CD4-positive, alpha-beta T cell treated with Interleukin-6 at 100 ng/mL for 8 hours (primary cell): ENCODE measurements around the gene SPSB1.

Experiments
- DNase-seq: peaks from one replicate; pipeline ENCODE4 v3.0.0-alpha.2; 2020; ENCODE audit warnings: mixed read lengths, low spot score

SPSB1 gene

DNA sequence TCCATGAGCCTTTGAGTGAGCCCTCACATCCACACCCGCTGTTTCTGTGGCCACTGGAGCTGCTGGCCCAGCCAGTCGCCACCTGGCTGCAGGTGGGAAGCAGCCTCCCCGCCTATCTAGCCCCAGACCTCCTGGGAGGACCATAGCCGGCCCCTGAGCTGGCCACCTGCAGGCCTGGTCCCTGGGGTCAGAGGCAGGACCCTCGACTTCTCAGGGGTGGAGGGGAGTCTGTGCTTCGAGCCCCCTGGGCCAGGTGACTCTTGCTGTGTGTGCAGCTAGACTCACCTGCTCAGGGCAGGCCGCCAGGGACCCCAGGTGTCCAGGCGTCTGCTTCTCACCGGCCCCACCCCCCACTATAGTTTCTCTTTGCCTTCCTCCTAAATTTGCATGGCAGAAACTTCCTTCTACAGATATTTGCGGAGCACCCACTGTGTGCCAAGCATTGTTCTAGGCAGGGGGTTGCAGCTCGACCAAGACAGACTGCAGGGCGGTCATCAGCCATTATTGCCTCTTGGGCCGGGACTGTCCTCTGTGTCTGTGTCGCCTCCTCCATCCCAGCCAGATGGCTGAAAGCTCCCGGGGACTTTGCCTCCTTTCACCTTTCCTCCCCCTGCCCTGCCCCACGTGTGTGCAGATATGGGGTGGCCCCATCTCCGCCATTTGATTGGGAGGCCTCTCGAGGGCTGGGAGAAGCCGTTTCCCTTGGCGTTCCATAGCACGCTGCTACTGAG lies 27.3 kb downstream of the SPSB1 start:
- DNase-seq: no peak

DNA sequence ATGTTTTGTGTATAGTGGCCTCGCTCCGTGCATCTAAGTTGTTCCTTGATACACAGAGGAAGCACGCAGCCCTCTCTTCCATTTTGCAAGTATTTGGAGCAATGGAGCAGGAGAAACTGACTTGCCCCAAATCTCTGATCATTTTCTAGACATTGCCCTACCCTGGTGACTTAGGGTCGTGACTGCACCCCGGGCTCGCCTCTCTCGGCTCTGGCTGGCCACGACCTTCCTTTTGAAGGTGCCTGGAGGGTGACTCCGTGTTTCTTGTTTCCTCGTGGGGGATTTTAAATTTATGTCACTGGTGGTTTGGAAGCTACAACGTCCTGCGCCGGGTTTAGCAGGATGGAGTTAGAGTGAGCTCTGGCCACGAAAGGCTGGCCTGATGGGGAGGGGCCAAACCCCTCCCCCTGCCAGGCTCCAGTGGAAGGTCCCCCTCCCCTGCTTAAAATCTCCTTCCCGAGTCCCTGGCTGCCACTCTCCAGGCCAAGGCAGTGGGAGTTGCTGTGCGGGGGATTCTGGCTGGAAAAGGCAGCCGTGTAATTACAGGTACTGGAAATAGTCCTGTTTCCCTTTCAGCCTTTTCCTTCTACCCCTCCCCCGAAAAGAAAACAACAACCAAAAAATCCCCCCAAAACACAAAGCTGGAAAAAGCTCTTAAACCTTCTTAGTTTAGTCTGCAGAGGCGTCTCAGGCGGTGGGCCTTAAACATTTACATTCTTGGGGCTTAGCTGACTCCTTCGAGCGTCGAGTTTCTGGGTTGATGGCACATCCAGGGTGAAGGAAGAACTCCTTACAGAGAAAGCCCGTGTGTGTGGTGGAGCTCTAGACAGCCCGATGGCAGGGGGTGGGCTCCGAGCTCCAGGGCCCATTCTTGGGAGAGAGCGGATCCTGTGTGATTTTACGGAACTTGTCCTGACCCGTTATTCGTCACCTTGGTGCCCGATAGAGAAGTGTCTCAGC lies 28.1 kb downstream of the SPSB1 start:
- DNase-seq: no peak

DNA sequence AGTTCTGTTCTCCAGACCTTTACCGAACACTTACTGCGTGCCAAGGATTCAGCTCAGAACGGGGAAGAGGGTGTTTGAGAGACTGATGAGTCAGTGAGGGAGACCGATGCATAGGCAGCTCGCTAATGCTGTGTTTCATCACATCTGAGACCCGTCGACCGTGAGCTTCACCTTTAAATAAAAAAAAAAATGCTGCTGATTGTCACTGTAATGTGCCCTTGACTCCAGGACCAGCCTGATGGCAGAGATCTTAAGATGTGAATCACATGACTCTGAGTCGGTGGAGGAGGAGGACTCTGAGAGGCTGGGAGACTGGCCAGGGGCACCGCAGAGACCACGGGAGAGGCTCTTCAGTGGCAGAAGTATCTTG lies 28.8 kb downstream of the SPSB1 start:
- DNase-seq: no peak

DNA sequence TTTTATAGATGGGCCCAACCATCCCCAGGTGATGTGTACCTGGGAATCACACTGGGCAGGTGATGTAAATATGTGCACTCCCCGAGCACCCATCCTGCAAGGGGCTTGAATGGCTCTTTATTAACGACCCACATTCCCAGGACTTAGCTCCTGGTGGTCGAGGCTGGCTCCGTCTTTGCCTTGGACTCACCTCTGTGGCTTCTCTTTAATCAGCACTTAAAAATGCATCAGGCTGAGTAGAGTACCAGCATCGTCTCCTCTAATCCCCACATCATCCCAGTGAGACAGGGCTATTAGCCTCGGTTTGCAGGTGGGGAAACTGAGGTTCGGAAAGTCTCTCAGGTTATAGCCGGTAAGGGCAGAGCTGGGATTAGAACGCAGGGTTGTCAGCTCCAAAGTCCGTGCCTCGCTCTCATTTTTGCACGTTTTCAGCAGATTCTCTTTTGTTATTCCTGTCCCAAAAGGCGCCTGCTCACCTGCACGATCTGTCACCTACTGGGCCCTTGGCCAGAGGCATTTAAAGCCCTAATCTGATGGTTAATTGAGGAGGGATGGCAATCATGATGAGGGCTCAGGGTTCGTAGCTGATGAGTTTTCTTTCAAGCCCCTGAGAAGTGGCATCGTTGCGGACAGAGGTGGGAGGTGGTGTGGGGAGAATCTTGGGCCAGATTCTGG lies 29.4 kb downstream of the SPSB1 start:
- DNase-seq: no peak

DNA sequence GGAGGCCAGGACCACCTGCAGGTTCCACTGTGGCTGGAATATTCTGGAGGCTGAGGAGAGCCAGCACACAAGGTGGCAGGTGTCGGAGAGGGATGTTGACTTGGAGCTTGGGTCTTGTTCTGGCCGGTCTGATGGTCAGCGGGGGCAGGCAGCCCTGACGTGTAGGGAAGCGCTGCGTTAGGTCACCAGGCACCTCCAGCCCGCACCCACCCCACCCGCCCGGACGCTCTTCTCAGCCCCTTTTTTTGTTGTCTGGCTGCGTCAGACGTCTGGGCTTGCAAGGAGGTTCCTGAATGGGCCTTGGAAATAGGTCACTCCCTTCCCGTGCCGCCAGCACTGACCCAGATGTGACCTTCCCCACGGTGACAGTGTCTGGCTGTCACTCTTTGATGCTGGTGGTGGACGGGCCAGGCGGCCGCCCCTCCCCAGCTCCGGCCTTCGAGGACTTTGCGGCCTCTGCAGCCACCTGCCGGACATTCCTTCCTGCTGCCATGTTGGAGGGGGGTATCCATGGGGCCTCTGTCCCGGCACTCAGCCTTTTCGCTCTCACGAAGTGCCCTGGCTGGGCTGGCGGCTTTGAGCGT lies 30.1 kb downstream of the SPSB1 start:
- no peak for DNase-seq

DNA sequence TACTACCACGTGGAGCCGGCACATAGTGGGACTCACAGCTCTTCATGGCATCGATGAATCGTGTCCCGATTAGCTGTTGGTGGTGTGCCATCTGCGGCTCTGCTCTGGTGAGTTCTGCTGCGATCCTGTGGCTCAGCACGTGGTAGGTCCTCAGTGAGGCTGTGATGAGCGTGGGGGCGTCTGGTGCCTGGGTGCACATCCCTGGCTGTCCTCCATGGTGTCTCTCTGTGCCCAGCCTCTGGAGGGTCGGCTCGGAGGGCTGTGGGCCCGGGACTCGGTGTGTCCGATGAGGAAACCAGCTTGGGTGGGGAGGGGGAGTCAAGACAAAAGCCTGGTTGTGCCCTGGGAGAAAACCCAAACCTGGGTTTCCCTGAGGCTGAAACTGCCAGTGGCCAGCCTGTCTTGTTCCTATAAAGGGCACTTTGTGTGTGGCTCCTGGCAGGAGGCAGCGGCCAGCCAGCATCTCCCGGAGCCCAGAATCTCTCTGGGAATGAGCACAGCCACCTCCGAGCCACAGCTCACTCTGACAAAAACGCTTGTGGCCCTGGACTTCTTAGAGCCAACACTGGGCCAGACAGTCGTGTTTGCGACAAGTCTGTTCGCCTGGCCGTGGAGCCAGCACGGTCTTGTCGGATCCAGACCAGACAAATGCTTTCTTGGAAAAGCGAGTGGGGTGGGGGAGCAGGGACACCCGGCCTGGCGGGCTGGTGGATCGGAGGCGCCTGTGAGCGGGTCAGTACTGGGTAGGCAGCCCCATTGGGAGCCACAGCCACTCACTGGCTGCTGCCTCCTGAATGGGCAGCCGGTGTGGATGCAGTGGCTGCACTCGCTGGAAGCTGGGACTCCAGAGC lies 31.8 kb downstream of the SPSB1 start:
- DNase-seq: no peak

DNA sequence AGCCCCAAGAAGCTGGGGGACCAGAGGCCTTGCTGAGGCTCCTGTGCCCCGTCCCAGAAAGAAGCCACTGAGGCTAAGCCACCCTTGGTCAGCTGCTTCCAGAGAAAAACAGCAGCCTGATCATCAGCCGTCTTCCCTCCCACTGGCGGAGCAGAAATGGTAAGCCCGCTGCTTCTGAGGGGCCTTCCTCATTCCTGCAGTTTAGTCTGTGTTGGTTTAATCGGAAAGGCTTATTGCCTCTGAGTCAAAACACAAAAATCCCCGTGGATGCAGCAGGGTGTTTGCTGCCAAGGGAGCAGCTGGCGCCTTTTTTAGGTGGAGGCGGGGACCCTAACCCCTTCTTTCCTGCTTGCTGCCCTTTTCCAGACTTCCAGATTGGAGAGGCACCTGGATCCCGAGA lies 33.9 kb downstream of the SPSB1 start:
- no peak for DNase-seq

DNA sequence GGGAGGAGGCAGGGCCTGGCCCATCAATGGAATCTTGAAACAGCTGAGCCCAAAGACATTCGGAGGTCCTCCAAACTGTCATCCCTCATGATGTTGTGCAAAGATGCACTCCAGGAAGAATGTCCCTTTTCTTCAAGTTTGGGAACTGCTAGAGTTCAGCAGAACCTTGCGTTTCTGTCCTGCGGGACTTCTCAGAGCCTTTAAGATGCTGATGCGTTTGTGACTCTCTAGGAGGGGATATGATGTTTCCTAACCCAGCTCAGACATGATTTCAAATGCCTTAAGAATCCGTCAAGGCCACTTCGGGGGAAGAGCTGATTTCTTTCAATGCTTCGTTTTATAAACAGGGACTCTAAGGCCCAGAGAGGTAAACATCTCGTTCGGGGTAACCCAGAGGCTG lies 35.5 kb downstream of the SPSB1 start:
- no peak for DNase-seq

DNA sequence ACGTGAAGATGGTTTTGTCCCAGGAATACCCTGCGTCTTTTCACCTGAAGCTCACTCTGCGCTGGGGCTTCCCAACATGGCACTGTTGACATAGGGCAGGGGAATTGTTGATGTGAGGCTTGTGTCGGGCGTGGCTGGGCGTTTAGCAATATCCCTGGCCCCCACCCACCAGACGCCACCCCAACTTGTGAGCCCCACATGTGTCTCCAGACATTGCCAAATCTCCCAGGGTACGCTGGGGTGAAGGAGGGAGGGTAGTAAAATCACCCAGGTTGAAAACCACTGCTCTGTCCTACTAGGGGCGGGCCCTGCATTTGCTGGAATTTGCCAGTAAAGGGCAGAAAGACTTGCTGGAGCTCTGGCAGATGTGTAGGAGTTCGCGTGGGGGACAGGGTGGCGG lies 36.0 kb downstream of the SPSB1 start:
- no peak for DNase-seq

DNA sequence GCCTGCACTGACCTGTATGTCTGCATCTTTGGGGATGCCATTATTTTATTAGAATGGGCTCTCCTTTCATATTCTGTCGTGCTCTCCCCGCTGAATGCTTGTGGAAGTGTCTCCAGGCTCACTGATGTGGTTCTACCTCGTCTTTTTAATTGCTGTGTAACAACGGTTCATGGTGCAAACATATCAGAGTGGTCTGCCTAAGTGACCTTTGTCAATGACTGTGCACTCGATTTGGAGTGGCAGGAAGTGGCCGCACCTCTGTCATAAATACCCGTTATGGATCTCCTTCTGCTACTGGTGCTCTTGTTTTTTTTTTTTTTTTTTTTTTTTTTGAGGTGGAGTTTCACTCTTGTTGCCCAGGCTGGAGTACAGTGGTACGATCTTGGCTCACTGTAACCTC lies 38.3 kb downstream of the SPSB1 start:
- no peak for DNase-seq

DNA sequence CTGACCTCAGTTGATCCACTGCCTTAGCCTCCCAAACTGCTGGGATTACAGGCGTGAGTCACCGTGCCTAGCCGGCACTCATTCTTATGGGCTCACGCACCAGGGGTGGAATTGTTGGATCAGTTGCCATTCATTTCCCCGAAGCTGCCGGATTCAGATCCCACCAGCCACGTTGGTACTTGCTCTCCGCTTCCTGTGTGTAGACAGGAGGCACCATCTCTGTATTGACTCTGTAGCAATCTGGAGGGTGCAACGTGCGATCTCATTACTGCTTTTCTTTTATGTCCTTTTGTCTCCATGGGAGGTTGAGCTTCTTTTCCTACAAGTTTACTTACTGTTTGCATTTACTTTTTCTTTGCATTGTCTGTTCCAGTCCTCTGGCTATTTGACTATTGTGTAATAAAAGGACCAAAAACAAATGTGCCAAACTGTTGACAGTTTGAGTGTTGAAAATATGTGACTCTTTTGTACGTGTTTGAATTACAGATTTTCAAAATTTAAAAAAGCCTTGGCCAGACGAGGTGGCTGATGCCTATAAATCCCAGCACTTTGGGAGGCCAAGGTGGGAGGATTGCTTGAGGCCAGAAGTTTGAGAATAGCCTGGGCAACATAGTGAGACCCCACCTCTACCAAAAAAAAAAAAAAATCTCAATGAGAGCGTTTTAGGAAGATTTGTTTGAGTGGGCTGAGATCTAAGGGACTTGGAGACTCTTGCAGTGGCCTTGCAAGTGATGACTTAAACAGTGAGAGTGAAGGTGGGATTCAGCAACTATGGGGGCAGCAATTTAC lies 39.1 kb downstream of the SPSB1 start:
- DNase-seq: no peak

DNA sequence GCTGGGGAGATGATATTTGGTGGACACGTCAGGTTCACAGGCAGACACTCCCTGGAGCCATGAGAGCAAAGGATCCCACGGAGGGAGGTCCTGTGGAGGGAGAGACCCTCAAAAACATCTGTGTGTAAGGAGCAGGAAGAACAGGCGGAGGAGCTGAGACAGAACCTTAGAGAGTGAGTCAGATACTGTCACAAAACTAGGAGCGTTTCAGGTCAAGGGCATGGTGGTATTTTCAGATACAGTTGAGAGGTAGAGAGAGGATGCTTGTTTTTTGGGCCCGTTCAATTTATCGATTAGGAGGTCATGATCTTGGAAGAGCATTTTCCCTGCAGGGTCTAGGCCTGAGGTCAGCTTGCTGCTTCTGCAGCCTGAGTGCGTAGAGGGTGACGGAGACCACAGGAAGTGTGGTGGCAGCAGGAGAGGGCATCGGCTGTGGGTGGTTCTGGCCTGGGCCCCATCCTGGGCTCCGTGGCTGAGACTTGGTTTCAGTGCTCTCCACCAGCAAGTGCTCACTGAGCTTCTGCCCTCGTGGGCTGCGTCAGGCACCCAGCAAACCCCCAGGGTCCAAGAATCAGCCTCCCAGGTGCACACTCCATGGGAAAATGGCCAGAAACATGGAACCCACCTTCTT lies 39.9 kb downstream of the SPSB1 start:
- no peak for DNase-seq

DNA sequence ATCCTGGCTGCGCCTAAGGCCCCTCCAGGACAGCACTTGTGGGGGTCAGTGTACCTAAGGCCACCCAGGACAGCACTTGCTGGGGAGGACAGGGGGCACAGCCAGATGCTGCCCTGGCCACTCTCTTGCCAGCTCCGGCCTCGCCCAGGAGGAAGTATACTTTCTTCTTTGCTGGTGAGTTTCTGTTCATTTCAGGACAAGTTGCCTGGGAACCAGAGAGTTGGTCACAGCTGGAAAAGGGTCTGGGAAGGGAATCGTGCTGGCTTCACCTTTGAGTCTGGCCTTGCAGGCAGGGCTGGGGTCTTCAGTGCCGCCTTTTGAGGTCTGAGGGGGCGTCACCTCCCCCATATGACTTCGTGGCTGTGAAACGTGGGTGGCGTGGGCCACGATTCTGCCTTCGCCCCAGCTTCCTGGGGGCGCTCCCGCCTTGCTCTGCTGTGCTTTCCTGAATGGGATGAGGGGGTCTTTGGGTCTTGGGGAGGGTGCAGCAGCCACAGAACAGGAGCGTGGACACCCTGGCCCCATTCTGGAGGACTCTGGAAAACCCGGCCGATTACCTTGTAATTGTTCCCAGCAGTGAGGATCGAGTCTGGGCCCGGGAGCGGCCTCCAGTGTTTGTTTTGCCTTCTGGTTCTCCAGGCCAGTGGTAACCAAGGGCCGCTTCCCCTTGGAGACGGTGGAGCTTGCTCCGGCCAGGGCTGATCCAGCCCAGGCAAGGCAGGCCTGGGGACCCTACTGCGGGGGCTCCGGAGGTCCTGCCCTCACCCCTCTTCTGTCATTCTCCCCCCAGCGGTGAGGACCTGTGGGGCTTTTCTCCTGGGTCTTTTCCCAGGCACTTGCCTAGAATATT lies 45.9 kb downstream of the SPSB1 start:
- DNase-seq: no peak

DNA sequence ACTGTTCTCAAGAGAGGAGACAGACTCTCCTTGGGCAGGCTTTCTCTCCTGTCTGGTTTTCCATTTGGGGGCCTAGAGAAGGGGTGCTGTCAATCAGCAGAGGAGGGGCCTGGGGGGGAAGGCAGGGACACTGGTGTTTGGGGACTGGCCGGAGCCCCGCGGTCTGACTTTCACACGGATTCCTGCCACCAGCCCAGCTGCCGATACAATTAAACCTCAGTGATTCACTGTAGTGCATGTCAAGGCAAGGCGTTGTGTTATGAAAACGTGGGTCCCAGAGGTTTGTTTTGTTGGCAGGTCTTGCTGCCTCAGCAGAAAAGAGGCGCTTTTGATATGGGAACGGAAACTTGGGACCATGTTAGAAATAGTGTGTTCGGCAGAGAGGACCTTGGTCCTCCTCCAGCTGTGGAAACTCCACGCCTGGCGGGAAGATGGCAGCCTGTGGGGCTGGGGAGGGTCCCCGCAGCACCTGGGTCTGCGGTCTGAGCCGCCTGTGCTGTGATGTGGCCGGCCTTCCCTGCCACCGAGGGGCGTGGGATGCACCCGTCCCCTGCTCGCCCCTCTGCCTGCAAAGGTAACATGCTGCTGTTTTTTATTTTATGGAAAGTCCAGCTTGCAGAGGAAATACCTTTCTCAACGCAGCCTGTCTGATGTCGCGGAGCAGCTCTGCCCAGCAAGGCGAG lies 47.6 kb downstream of the SPSB1 start:
- no peak for DNase-seq

DNA sequence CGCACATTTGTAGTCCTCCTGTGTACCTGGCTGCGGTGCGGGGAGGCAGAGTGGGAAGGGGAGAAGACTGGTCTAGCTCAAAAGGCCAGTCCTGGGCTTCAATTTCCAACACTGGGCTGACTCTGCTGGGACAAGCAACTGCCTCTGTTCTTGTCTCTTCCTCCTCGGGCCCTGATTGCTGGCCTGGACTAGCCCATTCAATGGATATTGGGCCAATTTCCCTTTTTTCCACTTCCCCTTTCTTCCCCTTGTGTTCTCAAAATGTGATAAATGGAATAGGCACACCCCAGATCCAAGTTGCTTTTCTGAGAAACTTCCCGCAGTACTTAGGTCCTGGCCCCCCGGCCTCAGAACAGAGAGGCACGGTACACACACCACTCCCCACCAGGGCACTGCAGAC lies 48.2 kb downstream of the SPSB1 start:
- DNase-seq: no peak

DNA sequence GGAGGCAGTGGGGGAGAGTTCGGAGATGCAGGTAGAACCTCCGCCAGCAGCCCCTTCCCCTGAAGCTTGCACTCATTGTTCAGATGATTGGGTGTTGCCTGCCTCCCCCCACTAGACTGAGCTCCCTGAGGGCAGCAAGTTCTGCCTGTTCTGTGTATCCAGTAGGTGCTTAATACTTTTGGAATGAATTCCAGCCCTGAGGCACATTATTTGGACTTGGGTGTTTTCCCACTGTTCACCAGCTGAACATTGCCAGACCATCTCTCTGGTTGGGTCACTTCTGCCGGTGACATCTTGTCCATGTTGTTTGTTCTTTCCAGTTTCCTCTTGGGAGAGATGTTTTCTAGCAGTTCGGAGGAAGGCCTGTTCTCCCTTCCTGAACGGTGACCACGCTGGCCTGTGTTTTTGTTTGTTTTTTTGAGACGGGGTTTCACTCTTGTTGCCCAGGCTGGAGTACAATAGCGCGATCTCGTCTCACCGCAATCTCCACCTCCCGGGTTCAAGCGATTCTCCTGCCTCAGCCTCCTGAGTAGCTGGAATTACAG lies 48.7 kb downstream of the SPSB1 start:
- no peak for DNase-seq

DNA sequence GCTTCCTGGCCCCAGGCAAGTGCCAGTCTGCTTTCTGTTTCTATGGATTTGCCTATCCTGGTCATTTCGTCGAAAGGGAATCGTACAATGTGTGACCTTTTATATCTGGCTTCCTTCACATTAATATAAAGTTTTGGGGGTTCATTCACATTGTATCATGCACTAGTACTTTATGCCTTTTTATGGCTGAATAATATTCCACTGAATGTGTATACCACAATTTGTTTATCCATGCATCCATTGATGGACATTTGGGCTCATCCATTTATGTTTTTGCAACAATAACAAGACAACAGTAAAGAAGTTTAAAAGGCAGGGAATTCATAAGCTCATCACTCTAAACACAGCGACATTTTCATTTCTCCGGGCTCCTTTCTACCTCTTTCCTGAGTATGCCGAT lies 50.6 kb downstream of the SPSB1 start:
- DNase-seq: no peak

DNA sequence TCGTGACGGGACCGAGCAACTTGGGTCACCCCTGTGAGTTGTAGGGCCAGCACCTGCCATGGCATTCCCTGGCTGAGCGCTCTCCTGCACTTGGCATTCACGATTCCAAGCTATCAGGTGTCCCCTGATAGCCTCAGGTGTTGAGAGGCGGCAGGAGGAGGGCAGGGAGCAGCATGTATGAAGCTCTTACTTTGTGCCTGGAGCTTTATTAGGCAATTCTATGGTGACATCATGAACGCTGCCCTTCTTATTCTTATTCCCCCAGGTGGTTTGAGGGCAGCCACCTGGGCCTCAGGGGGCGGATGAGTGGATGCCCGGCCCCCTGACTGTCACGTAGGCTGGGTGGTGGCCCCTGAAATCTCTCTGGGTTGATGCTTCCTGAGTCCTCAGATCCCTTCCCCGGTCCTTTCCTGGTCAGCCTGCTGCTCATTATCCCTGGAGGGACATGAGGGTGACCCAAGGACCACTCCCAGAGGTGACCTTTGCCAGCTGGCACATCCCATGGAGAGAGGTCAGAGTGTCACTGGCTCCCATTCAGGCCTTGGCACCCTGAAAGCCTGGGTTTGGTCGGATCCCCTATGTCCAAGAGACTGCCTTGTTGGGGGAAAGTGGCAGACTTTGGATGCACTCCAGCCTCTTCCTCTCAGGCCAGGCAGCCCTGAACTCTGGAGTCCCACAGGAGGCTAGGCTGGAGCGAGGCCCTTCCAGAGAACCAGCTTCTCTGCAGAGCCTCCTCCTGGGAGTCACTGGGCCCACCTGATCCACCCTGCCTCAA lies 51.9 kb downstream of the SPSB1 start:
- DNase-seq: no peak
